Gastroesophageal sphincter (tissue), 4 donors: ENCODE measurements around the gene TNIP1. TPM values are rescaled to one million over a fixed set of nuclear protein-coding genes. Genes with fewer than 3 reads are reported as not detected.

Experiments used
- ATAC-seq: fragments of 150-250 bp; one replicate; pipeline ENCODE4 v1.9.1; 2016; ENCODE audit warnings: mild to moderate bottlenecking, moderate library complexity
- H3K27ac ChIP-seq, 4 donors: fragments of 200-600 bp; sonication (generic) in 3 of 4; 1 replicate in 3 of 4; 2 replicates in 1 of 4; pipeline ENCODE4 v1.5.1; 2016 to 2019
- H3K27me3 ChIP-seq: fragments of 200-600 bp; sonication (generic); one replicate; pipeline ENCODE4 v1.5.1; 2019
- H3K36me3 ChIP-seq, 2 donors: fragments of 200-600 bp; sonication (generic); one replicate each; pipeline ENCODE4 v1.5.1; 2019; ENCODE audit warnings: control low read depth in 1 of 2
- H3K4me1 ChIP-seq, 3 donors: fragments of 200-600 bp; sonication (generic); 1 replicate in 2 of 3; 2 replicates in 1 of 3; pipeline ENCODE4 v1.5.1; 2016 to 2019; ENCODE audit warnings: control low read depth in 2 of 3
- H3K4me3 ChIP-seq, 2 donors: fragments of 200-600 bp; sonication (generic); one replicate each; pipeline ENCODE4 v1.5.1; 2019; ENCODE audit warnings: mild to moderate bottlenecking in 1 of 2, moderate library complexity in 1 of 2
- H3K9me3 ChIP-seq, 3 donors: fragments of 200-600 bp; sonication (generic); one replicate each; pipeline ENCODE4 v1.5.1; 2017 to 2019; ENCODE audit warnings: control low read depth in 2 of 3
- CTCF ChIP-seq, 4 experiments: fragments of 200-600 bp in 2 of 4; fragments of 450-650 bp in 2 of 4; sonication (generic) in 1 of 4; IDR thresholded peaks; one replicate each; pipeline ENCODE4 v1.5.1; 2017 to 2019; ENCODE audit warnings: antibody characterized with exemption in 4 of 4, mild to moderate bottlenecking in 2 of 4, moderate library complexity in 2 of 4
- EP300 ChIP-seq: sonication (generic); formaldehyde crosslinking; IDR thresholded peaks from one replicate; pipeline ENCODE4 v1.6.1; 2017; ENCODE audit warnings: antibody characterized with exemption, mild to moderate bottlenecking
- POLR2A ChIP-seq, 2 donors: fragments of 450-650 bp; IDR thresholded peaks; one replicate each; pipeline ENCODE4 v1.6.1; 2017; ENCODE audit warnings: antibody characterized with exemption in 2 of 2, mild to moderate bottlenecking in 2 of 2, moderate library complexity in 1 of 2
- POLR2AphosphoS5 ChIP-seq: sonication (generic); formaldehyde crosslinking; IDR thresholded peaks from one replicate; pipeline ENCODE4 v1.6.1; 2017; ENCODE audit warnings: antibody characterized with exemption
- WGBS, 2 donors: methylation state at CpG; one replicate each; pipeline ENCODE4 v1.1.5; 2018; ENCODE audit warnings: low coverage in 1 of 2; 5-methylcytosine and 5-hydroxymethylcytosine counted together
- total RNA-seq, 4 donors: library from RNA; depleted of rRNA; stranded (reverse); fragments of >200 nt; gene quantifications; one replicate each; pipeline ENCODE4 v1.1.0, GENCODE V29; 2016

The TNIP1 gene
- total RNA-seq, 4 donors from 2014 or later, result 74.2 to 142 (median 97.9) TPM

DNA sequence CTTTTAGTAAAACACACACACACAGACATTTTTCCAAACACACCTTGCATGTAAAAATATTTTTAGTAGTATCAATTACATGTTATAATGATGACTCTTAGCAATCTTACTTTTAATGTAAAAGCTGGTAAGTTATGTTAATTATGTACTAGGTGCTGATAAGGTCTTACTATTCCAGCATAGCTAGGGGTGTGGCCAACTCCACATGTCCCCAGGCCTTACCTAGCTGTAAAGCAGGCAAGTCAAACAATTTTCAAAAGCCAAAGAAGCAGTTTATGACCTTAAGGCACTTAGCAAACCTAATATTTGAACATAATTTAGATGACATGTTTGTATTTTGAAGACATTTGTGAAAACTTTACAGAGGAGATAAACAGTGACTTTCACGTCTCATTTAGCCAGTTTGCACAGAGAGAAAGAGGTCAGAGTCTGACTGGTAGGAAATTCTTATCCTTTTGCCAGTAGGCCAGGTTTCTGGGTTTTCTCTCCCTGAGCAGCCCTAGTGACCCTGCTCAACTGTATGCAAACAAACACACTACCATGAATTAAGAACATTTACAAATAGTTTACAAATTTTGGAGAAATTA, 86.9 kb downstream of the TNIP1 start:
- Histone ChIP-seq H3K4me3 (no peak overlapping the region), H3K4me1 (no peaks in the 10 kb centered on the region), H3K27me3 (no peaks in the 10 kb centered on the region), H3K27ac (no peak overlapping the region), H3K36me3 (no peaks in the 10 kb centered on the region), H3K9me3 (no peaks in the 10 kb centered on the region)
- TF ChIP-seq CTCF (IDR thresholded peaks at IDR 0.05) (no peak), POLR2A (IDR thresholded peaks at IDR 0.05) (no peak), POLR2AphosphoS5 (no peak), EP300 (no peak)
- 71 to 73% methylated on average over 1 of the region's 1 CpG for WGBS, 2 donors
- ATAC-seq, result no peak

DNA sequence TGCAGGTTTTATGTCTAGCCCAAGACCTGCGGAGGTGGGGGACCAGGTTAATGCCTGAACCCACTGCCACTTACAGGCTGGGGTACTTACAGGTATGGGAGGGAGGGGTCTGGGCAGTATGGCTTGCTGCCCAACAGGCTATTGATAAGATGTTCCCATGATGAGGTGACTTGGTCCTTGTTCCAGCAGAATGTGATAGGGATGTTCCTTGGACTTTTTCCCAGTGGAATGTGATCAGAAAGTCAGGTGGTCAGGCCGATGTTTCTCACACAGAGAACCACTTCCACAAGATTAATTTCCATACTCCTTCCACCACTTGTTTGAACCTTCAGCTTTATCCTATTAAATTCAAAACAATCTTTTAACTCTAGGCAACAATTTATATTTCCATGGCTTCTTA, 87.4 kb downstream of the TNIP1 start:
- ATAC-seq, result no peak

GRCh38 chr5:150992705-150993104, 88.1 kb downstream of the TNIP1 start:
- WGBS, 2 donors, result 80 to 92% methylated on average over 1 to 4 of the region's 6 CpGs
- TF ChIP-seq POLR2AphosphoS5 (no peak), EP300 (no peak), POLR2A (IDR thresholded peaks at IDR 0.05) (no peak), CTCF (IDR thresholded peaks at IDR 0.05) (no peak)

More for the DNA sequence above, 87.4 kb downstream of the TNIP1 start:
- no peaks in the 10 kb centered on the region for H3K36me3 ChIP-seq
- TF ChIP-seq POLR2A (IDR thresholded peaks at IDR 0.05), result no peak
- no peak for TF ChIP-seq EP300
- no peak for TF ChIP-seq CTCF (IDR thresholded peaks at IDR 0.05)
- TF ChIP-seq POLR2AphosphoS5, result no peak
- no peaks in the 10 kb centered on the region for H3K9me3 ChIP-seq
- H3K4me1 ChIP-seq, result no peaks in the 10 kb centered on the region
- no peak overlapping the region for H3K4me3 ChIP-seq
- no peaks in the 10 kb centered on the region for H3K27me3 ChIP-seq
- 75 to 92% methylated on average over 2 of the region's 2 CpGs for WGBS, 2 donors
- no peak overlapping the region for H3K27ac ChIP-seq

GRCh38 chr5:150989695-150990094, 91.1 kb downstream of the TNIP1 start:
- no peak for ATAC-seq
- TF ChIP-seq POLR2AphosphoS5 (no peak), CTCF (IDR thresholded peaks at IDR 0.05) (no peak), POLR2A (IDR thresholded peaks at IDR 0.05) (no peak), EP300 (no peak)
- Histone ChIP-seq H3K27ac (no peak overlapping the region), H3K4me1 (no peaks in the 10 kb centered on the region), H3K27me3 (no peaks in the 10 kb centered on the region), H3K36me3 (no peaks in the 10 kb centered on the region), H3K4me3 (no peak overlapping the region), H3K9me3 (no peaks in the 10 kb centered on the region)
- 58 to 71% methylated on average over 2 to 3 of the region's 3 CpGs for WGBS, 2 donors

More at GRCh38 chr5:150992705-150993104, 88.1 kb downstream of the TNIP1 start:
- H3K27me3 ChIP-seq, result no peaks in the 10 kb centered on the region
- no peak for ATAC-seq
- H3K27ac ChIP-seq, result no peak overlapping the region
- no peak overlapping the region for H3K4me3 ChIP-seq
- H3K9me3 ChIP-seq, result no peaks in the 10 kb centered on the region
- H3K36me3 ChIP-seq, result no peaks in the 10 kb centered on the region
- no peaks in the 10 kb centered on the region for H3K4me1 ChIP-seq

DNA sequence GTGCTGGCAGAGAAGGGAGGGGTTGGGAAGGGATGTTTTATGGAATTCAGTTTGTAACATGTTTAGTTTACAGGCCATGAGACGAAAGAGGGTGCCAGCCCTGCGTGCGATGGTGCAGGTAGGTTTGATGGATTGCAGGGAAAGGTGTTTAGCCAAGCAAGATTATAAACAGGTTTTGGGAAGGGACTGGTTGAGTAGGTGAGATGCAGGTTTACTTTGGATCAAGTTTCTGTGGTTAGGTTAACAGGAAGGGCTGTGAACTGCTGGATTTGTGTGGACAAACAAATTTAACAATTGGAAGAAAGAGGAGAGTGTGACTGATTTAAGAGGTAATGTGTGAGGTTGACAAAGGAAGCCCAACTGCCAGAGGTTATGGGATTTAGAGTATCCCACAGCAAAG, 93.1 kb downstream of the TNIP1 start:
- H3K4me1 ChIP-seq, result no peaks in the 10 kb centered on the region
- TF ChIP-seq POLR2AphosphoS5, result no peak
- no peak for TF ChIP-seq CTCF (IDR thresholded peaks at IDR 0.05)
- no peak for TF ChIP-seq EP300
- TF ChIP-seq POLR2A (IDR thresholded peaks at IDR 0.05), result no peak
- no peak overlapping the region for H3K4me3 ChIP-seq
- no peaks in the 10 kb centered on the region for H3K27me3 ChIP-seq
- 69 to 89% methylated on average over 3 of the region's 3 CpGs for WGBS, 2 donors
- H3K9me3 ChIP-seq, result no peaks in the 10 kb centered on the region
- ATAC-seq, result no peak
- H3K27ac ChIP-seq, result no peak overlapping the region
- no peaks in the 10 kb centered on the region for H3K36me3 ChIP-seq
